Measurements from ENCODE around the gene DYSF. TPM values are rescaled to one million over a fixed set of nuclear protein-coding genes. Genes with fewer than 3 reads are reported as not detected.

The DYSF gene
- total RNA-seq, 8 experiments from 2014 or later: 0.33 to 14.7 (median 0.83) TPM

- H3K4me1 ChIP-seq (replicated peaks in 1 of 2): no peaks in the 10 kb centered on the region
- WGBS, 10 experiments: 20 to 80% (median 63%) methylated on average over 1 to 3 of the region's 9 CpGs; no CpG with 5 or more reads in 6 of the 10 experiments
- no peak overlapping the region for H3K27ac ChIP-seq
- in situ Hi-C loops (cut with MboI; ENCODE audit: low pct_unique_long_range_greater_than_20kb in 2 of 9, low sequenced_read_pairs in 9 of 9, unreplicated experiment in 9 of 9): loop anchor here in 1 of 9 experiments (25.0 kb wide), 2 partner anchors 172 to 547 kb away; no protein-coding TSS in a partner anchor
- ATAC-seq (replicated peaks in 6 of 8): peak in 2 of 8 experiments; percentile 35 to 67
- H3K4me3 ChIP-seq: no peak overlapping the region
Measured at GRCh38 chr2:71614976-71615766, 161.8 kb downstream of the DYSF start.

- Histone ChIP-seq H3K4me3 (no peak overlapping the region), H3K27ac (no peak overlapping the region), H3K4me1 (replicated peaks in 1 of 2) (no peaks in the 10 kb centered on the region)
- WGBS, 10 experiments: 19 to 83% (median 52%) methylated on average over 1 to 5 of the region's 13 CpGs; no CpG with 5 or more reads in 2 of the 10 experiments
- in situ Hi-C loops (cut with MboI; ENCODE audit: low pct_unique_long_range_greater_than_20kb in 2 of 9, low sequenced_read_pairs in 9 of 9, unreplicated experiment in 9 of 9): loop anchor here in 1 of 9 experiments (25.0 kb wide), 2 partner anchors 171 to 546 kb away; no protein-coding TSS in a partner anchor
- no peak for ATAC-seq (replicated peaks in 6 of 8)
Measured at GRCh38 chr2:71615767-71616730, 162.7 kb downstream of the DYSF start.

DNA sequence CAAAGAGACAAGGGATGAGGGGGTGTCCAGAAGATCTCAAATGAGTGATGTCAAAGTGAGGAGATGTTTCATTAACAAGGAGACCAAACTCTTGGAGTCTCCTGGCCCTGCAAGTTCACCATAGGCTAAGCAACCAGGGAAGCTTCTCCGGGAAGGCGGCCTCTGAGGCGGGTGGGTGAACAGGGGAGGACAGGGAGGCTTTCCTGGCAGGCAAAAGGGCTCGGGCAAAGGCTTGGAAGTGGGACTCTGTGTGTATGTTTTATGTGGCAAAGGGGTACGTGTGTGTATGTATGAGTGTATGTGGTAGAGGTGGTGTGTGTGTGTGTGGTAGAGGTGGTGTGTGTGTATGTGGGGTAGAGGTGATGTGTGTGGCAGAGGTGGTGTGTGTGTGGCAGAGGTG, 163.9 kb downstream of the DYSF start:
- Histone ChIP-seq H3K27ac (no peak overlapping the region), H3K4me1 (replicated peaks in 1 of 2) (no peaks in the 10 kb centered on the region), H3K4me3 (no peak overlapping the region)
- in situ Hi-C loops (cut with MboI; ENCODE audit: low pct_unique_long_range_greater_than_20kb in 2 of 9, low sequenced_read_pairs in 9 of 9, unreplicated experiment in 9 of 9): loop anchor here in 1 of 9 experiments (25.0 kb wide), 2 partner anchors 170 to 545 kb away; no protein-coding TSS in a partner anchor
- 40 to 100% (median 90%) methylated on average over 1 to 5 of the region's 5 CpGs; no CpG with 5 or more reads in 3 of the 10 experiments for WGBS, 10 experiments
- no peak for ATAC-seq (replicated peaks in 6 of 8)

DNA sequence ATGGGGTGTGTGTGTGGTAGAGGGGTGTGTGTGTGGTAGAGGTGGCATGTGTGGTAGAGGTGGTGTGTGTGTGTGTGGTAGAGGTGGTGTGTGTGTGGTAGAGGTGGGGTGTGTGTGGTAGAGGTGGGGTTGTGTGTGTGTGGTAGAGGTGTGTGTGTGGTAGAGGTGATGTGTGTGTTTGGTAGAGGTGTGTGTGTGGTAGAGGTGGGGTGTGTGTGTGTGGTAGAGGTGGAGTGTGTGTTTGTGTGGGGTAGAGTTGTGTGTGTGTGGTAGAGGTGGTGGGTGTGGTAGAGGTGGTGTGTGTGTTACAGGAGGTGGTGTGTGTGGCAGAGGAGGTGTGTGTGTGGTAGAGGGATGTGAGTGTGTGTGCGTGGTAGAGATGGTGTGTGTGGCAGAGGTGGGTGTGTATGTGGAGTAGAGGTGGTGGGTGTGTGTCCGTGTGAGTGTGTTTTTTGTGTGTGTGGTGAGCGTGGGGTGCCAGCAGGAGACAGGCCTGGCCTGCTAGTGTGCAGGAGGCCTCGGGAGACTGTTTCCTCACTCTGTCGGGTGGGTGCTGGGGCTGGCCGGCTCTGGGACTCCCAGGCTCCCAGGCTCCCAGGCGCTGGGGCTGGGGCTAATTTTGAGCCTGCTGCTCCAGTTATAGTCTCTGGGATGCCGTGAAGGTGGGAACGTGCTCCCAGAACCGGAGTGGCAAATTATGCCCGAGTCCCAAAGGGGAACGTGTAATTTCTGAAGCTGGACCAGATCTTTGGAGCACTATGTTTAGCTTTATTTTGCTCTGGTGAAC, 165.2 kb downstream of the DYSF start:
- no peak overlapping the region for H3K4me3 ChIP-seq
- no peak overlapping the region for H3K27ac ChIP-seq
- peak in 3 of 8 experiments; percentile 35 to 41 (median 40) for ATAC-seq (replicated peaks in 6 of 8)
- in situ Hi-C loops (cut with MboI; ENCODE audit: low pct_unique_long_range_greater_than_20kb in 2 of 9, low sequenced_read_pairs in 9 of 9, unreplicated experiment in 9 of 9): loop anchor here in 1 of 9 experiments (25.0 kb wide), 2 partner anchors 169 to 544 kb away; no protein-coding TSS in a partner anchor
- 10 to 100% (median 60%) methylated on average over 1 to 8 of the region's 12 CpGs; no CpG with 5 or more reads in 3 of the 10 experiments for WGBS, 10 experiments
- H3K4me1 ChIP-seq (replicated peaks in 1 of 2): no peaks in the 10 kb centered on the region

DNA sequence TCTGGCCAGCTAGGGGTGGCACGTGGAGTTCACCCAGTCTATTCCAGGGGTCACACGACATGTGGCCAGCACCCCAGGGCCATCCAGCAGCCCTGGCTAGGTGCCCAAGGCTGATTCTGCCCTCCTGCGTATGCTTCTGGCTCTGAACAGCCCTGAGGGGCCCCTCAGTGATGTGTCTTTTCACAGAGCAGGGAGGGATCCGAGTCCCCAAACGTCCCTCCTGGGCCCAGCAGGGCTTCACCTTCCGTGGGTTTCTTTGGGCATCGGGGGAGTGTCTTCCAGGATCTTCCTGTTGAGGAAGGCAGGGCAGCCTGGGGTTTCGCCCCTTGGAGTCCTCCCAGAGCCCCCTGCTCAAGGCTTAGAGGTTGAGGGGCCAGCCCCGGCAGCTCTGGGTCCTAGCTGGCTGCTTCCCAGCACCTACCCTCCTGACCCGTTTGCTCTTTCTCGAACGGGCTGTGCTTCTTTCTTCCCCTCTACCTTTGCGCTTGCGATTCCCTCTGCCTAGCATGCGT, 165.9 kb downstream of the DYSF start:
- no peaks in the 10 kb centered on the region for H3K4me1 ChIP-seq (replicated peaks in 1 of 2)
- H3K4me3 ChIP-seq: no peak overlapping the region
- H3K27ac ChIP-seq: no peak overlapping the region
- peak in 1 of 8 experiments; percentile 6 for ATAC-seq (replicated peaks in 6 of 8)
- in situ Hi-C loops (cut with MboI; ENCODE audit: low pct_unique_long_range_greater_than_20kb in 2 of 9, low sequenced_read_pairs in 9 of 9, unreplicated experiment in 9 of 9): loop anchor here in 1 of 9 experiments (25.0 kb wide), 2 partner anchors 168 to 543 kb away; no protein-coding TSS in a partner anchor
- 32 to 100% (median 79%) methylated on average over 1 to 6 of the region's 15 CpGs; no CpG with 5 or more reads in 2 of the 10 experiments for WGBS, 10 experiments

- ATAC-seq (replicated peaks in 6 of 8): no peak
- in situ Hi-C loops (cut with MboI; ENCODE audit: low pct_unique_long_range_greater_than_20kb in 2 of 9, low sequenced_read_pairs in 9 of 9, unreplicated experiment in 9 of 9): loop anchor here in 1 of 9 experiments (25.0 kb wide), 2 partner anchors 167 to 542 kb away; no protein-coding TSS in a partner anchor
- 60 to 100% (median 95%) methylated on average over 1 to 4 of the region's 6 CpGs; no CpG with 5 or more reads in 6 of the 10 experiments for WGBS, 10 experiments
- Histone ChIP-seq H3K4me3 (no peak overlapping the region), H3K4me1 (replicated peaks in 1 of 2) (no peaks in the 10 kb centered on the region), H3K27ac (no peak overlapping the region)
Measured at GRCh38 chr2:71620116-71620515, 166.8 kb downstream of the DYSF start.

- in situ Hi-C loops (cut with MboI; ENCODE audit: low pct_unique_long_range_greater_than_20kb in 2 of 9, low sequenced_read_pairs in 9 of 9, unreplicated experiment in 9 of 9): loop anchor here in 1 of 9 experiments (25.0 kb wide), 2 partner anchors 166 to 541 kb away; no protein-coding TSS in a partner anchor
- H3K4me3 ChIP-seq: no peak overlapping the region
- H3K4me1 ChIP-seq (replicated peaks in 1 of 2): no peaks in the 10 kb centered on the region
- H3K27ac ChIP-seq: no peak overlapping the region
- 39 to 100% (median 80%) methylated on average over 1 to 2 of the region's 5 CpGs; no CpG with 5 or more reads in 5 of the 10 experiments for WGBS, 10 experiments
- no peak for ATAC-seq (replicated peaks in 6 of 8)
Measured at GRCh38 chr2:71620851-71621251, 167.5 kb downstream of the DYSF start.

DNA sequence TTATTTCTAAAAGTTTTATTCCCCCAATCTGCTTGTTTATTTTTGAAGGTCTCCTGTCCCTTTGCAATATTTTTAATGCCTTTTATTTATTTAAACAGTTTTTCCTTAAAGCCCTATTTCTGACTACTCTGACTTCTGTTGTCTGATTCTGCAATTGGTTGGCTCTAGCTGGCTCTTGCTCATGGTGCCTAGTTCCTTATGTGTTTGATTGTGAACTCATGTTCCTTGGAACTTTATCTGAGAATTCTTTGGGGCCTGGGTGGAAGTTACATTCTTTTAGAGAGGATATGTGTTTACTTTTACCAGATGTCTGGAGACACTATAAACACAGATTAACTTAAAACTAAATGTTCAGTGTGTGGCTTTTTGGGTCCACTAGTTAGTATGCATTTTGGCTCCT, 175.9 kb downstream of the DYSF start:
- Histone ChIP-seq H3K4me1 (replicated peaks in 1 of 2) (no peaks in the 10 kb centered on the region), H3K4me3 (no peak overlapping the region), H3K27ac (no peak overlapping the region)
- in situ Hi-C loops (cut with MboI; ENCODE audit: low pct_unique_long_range_greater_than_20kb in 2 of 9, low sequenced_read_pairs in 9 of 9, unreplicated experiment in 9 of 9): no loop called here
- no peak for ATAC-seq (replicated peaks in 6 of 8)

DNA sequence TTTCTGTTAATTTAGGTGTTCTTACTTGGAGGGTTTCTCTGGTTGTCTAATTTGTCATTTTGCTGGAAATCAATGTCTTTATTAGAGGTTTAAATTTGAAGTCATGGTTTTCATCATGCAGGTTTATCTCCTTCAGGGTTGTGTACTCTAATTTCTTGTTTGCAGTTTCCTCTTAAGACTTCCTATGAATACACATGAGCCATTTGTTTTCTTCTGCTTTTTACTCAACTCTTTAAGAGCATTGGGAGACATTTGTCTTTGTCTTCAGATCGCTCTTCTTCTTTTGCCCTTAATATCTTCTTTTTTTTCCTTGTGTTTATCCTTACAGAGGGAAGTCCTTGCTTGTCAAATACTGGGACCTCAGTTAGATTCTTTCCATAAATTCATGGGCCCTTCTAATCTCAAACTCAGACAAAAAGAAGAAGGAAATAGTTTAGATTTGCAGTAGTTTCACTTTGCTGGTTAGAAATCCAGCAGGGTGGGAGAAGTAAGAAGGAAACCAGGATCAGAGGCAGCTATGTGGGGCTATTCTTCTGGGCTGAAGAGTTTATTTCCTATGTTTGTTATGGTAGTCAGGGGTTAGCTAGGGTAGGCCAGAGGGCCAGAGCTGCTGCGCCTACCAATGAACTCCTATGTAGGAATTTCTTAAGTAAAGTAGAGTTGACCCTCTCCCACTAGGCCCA, 176.6 kb downstream of the DYSF start:
- no peaks in the 10 kb centered on the region for H3K4me1 ChIP-seq (replicated peaks in 1 of 2)
- WGBS, 10 experiments: 70 to 100% (median 87%) methylated on average over 1 to 2 of the region's 2 CpGs; no CpG with 5 or more reads in 1 of the 10 experiments
- H3K27ac ChIP-seq: no peak overlapping the region
- no peak for ATAC-seq (replicated peaks in 6 of 8)
- in situ Hi-C loops (cut with MboI; ENCODE audit: low pct_unique_long_range_greater_than_20kb in 2 of 9, low sequenced_read_pairs in 9 of 9, unreplicated experiment in 9 of 9): no loop called here
- no peak overlapping the region for H3K4me3 ChIP-seq

DNA sequence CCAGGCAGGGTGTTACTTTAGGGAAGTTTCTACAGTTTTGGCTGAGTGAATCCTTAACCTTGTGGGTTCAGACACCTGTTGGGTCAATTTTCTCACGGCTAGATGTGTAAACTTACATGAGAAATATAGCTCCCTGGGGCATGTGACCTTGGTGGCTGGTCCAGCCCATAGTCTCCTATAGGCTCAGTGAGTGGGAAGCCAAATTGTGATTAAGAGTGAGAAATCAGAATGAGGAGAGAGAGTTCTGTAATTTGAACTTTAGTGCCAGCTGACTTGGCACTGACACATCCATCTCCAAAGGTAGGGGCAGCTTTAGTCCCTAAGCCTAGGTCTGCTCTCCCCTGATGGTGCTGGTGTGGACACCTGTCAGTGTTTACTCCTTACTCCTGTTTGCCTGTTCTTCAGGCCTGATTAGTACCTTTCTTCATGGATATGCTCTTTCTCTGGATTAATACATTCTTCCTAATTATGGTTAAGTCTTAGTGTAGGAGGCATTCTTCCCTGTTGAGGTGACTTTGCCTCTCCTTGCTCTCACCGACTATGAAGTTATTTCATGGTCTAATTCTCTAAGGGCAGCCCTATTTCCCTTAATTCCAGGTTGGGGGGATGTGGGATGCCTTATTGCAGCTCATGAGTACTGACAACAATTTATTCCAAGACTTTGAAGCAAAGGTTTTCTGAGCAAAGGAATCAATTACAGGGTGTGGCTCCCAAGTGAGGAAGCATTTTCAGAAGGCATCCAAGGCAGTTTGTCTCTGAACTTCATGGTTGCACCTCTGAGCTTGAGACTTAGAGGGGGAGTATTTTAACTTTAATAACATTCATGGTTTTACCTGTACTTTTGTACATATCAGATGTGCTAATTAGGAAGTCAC, 177.3 kb downstream of the DYSF start:
- WGBS, 10 experiments: 33 to 100% (median 75%) methylated on average over 1 to 2 of the region's 2 CpGs; no CpG with 5 or more reads in 4 of the 10 experiments
- no peaks in the 10 kb centered on the region for H3K4me1 ChIP-seq (replicated peaks in 1 of 2)
- peak in 2 of 8 experiments; percentile 41 to 62 for ATAC-seq (replicated peaks in 6 of 8)
- H3K4me3 ChIP-seq: no peak overlapping the region
- in situ Hi-C loops (cut with MboI; ENCODE audit: low pct_unique_long_range_greater_than_20kb in 2 of 9, low sequenced_read_pairs in 9 of 9, unreplicated experiment in 9 of 9): no loop called here
- H3K27ac ChIP-seq: no peak overlapping the region

All from motor neuron (in vitro differentiated cells).